Cerebellar cortex (tissue), 1 donor: Measurements from ENCODE around the gene GHITM.

Experiments used
- DNase-seq: peaks from one replicate; pipeline ENCODE4 v3.0.0-alpha.2; 2015; ENCODE audit warnings: low spot score

The GHITM gene

GRCh38 chr10:84201244-84201606, 61.9 kb downstream of the GHITM start:
- DNase-seq, result no peak

- no peak for DNase-seq
Observed at GRCh38 chr10:84201682-84202081, 62.4 kb downstream of the GHITM start.

GRCh38 chr10:84202349-84202748, 63.0 kb downstream of the GHITM start:
- DNase-seq, result no peak
